Dermis blood vessel endothelial cell (primary cell): ENCODE data around the gene DDX51. TPM values are rescaled to one million over a fixed set of nuclear protein-coding genes. Genes with fewer than 3 reads are reported as not detected.

ENCODE experiments used
- DNase-seq: peaks from one replicate; pipeline ENCODE4 v3.0.0; 2010
- total RNA-seq: library from RNA; depleted of rRNA; stranded (reverse); fragments of >200 nt; gene quantifications from 2 replicates; pipeline ENCODE4 v1.2.3, GENCODE V29; 2014

The DDX51 gene
- total RNA-seq, 1 donor from 2014 or later: 7.5 TPM

DNA sequence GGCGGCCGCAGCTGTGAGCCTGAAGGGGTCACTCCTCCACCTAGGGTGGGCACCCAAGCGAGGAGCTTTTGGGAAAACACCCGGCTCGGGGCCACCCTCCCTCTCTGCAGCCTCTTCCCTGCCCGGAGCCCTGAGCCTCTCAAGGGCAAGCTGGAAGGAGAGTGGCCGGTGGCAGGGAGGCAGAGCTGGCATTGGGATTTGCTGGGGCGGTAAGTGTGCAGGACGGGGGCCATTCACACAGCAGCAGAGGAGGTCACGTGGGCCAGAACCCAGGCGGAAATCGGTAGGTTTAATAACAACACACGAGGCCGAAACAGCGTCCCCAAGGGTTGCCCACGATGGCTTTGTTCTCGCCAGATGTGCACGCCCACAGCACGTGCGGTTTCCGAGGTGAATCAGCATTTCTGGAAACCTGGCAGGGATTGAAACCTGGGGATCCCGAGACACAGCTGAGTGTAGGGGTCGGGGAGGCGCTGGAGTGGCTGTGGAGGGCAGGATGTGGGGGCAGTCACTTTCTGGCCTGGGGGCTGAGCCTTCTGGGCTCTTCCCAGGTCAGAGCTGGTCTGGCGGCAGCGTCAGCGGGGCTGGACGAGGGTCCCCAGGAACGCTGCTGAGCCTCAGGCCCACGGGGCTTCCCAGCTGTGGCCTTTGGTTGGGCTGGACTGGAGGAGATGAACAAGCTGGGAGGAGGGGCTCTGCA is 23.6 kb upstream of the DDX51 start:
- DNase-seq: no peak

GRCh38 chr12:132166801-132167591 is 22.9 kb upstream of the DDX51 start:
- no peak for DNase-seq

DNA sequence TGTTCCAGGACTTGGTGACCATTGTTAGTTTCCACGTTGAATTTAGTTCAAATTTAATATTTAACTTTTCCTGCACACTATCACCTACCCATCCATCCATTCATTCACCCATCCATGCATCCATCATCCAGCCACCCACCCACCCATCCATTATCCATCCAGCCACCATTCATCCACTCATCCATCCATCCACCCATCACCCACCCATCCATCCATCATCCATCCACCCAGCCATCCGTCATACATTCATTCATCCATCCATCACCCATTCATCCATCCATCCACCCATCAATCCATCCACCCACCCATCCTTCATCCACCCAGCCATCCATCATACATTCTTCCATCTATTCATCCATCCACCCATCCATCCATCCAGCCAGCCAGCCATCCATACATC is 22.0 kb upstream of the DDX51 start:
- DNase-seq: no peak

GRCh38 chr12:132165584-132165983 is 21.5 kb upstream of the DDX51 start:
- no peak for DNase-seq

DNA sequence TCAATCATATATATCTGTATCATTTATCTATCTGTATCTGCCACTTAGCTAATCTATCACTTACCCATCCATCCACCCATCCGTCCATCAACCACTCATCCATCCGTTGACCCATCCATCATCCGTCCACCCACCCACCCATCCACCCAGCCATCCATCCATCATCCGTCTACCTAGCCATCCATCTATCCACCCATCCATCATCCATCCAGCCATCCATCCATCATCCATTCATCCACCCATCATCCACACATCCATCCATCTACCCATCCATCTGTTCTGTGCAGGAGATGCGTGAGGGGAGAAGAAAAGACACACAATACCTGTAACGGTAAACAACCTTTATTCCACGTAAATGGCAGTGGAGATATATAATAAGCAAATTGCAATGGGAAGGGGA is 20.3 kb upstream of the DDX51 start:
- DNase-seq: no peak

DNA sequence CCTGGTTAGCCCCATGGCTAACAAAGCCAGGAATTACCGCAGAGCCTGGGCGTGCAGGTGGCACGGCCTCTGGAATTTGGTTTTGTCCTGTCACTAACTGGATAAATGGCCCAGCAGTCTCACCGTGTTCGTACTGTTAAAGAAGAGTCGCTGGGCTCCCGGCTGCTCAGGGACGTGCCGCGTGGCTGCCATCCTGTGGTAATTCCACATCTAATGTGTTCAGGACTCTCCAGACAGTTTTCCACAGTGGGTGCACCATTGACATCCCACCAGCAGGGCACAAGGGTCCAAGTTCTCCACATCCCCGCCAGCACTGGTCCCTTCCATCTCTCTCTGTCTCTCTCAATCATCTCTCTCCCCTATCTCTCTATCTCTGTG is 19.8 kb upstream of the DDX51 start:
- no peak for DNase-seq

DNA sequence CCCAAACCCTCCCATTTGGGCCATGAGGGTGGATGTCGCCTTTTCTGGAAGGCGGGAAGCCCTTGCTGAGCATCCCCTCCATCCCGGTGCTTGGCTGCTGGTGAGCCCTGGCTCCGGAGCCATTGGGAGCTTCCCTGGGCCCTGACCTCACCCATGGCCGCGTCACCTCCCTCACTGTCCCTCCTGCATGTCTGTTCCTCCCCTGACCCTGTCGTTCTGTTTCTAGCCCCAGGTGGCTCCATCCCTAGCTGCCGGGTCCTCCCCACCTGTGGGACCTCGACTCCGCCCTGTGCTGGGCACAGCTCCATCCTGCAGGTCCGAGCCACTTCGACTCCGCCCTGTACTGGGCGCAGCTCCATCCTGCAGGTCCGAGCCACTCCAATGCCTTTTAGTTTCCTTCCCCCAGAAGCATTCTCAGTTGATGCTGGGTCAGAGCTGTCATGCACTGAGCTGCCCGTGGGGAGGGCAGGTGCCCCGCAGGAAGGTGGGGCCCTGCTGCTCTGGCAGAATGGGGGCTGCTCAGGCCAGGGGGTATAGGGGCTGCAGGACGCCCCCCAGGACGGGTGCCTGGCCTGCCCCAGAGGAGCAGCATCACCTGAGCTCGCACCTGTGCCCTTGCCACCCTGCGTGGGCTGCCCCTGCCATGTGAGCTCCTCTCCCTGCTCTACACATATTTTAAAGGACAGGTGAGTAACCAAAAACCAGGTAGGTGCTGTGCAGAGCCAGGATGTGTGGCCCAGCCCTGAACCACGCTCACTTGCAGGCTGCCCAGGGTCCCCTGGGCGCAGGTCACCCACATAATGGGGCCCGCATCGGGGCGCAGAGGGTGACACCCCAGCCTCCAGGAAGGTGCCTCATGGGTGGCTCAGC is 19.2 kb upstream of the DDX51 start:
- DNase-seq: no peak

GRCh38 chr12:132162508-132163031 is 18.5 kb upstream of the DDX51 start:
- DNase-seq: peak; percentile 45

GRCh38 chr12:132161796-132162507 is 17.8 kb upstream of the DDX51 start:
- DNase-seq: no peak

- DNase-seq: peak; percentile 44
These were observed 17.1 kb upstream of the DDX51 start for GRCh38 chr12:132161036-132161781.

DNA sequence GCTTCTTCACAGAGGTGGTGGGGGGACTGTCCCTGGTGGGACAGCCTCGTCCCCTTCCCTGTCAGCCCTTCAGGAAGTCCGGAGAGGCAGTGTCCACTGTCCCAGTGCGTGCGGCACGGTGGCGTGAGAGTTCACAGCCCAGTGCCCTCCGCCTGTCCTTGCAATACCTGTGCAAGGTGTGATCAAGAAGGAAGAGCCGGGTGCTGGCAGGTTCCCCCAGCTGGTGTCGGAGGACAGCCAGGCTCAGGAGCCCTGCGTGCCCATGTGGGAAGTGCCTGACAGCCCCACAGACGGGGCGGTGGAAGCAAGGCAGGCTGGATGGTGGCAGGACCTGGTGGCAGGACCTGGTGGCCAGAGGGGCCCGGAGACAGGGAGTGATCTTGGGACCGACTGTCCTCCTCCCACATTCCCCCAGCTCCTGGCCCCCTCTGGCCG is 16.5 kb upstream of the DDX51 start:
- DNase-seq: no peak

DNA sequence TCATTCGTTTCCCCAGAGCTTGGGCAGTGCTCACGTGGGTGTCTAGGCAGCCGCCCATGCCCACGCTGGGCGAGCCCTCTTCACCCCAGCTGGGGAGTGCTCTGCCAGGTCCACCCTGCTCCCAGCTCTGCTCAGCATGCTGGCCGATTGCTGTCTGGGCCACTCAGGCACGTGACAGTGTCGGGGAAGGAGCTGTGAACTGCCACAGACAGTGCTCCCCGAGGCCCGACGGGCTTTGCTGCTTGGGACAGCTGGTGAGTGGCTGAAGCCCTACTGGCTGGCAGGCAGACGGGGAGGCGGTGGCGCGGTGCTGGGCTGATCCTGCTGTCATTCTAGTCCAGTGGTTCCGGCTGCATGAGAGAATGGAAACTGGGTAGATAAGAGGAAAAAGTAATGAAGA is 15.9 kb upstream of the DDX51 start:
- no peak for DNase-seq

GRCh38 chr12:132159555-132160003 is 15.5 kb upstream of the DDX51 start:
- no peak for DNase-seq

DNA sequence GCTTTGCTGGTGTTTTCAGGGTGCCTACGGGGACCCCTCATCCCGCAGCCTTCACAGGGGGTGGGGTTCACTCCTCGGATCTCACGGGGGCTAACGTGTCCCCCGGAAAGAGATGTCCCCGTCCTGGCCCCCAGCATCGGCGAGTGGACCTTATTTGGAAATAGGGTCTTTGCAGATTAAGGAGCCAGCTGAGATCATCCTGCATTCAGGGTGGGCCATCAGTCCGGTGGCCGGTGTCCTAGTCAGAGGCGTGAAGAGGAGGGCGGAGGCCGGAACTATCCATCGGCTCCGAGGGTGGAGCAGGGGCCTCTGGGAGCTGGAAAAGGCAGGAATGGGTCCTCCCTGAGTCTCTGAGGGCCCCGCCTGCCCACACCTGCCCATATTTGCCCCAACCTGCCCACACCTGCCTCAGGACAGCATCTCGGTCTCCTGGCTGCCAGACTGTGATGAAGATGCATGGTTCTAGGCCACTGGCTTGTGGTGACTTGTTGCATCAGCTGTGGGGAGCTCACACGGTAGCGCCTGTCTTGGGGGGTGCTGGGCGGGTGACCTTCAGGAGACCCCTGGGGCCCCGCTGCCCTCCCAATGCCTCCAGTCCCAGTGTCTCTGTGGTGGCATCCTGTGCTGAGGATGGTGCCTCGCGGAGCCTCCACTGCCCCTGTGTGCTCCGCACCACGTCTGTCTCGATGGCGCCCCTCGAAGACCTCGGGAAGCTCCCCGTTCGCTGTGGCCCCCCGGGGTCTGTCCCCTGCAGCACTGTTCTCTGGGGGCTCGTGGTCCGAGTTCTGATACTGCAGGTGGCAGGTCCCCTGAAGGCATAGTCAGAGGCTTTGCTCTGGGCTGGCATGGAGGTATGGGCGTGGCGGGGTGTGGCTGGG is 14.8 kb upstream of the DDX51 start:
- DNase-seq: no peak

DNA sequence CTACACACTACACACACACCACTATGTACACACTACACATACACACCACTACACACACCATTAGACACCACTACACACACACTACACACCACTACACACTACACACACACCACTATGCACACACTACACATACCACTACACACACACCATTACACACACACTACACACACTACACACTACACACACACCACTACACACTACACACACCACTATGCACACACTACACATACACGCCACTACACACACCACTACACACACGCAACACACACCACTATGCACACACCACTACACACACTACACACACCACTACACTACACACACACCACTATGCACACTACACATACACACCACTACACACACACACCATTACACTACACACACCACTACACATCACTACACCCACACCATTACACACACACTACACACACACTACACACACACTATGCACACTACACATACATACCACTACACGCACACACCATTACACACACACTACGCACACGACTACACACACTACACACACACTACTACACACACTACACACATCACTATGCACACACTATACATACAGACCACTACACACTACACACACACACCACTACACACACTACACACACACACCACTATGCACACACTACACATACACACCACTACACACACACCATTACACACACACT is 13.8 kb upstream of the DDX51 start:
- no peak for DNase-seq

DNA sequence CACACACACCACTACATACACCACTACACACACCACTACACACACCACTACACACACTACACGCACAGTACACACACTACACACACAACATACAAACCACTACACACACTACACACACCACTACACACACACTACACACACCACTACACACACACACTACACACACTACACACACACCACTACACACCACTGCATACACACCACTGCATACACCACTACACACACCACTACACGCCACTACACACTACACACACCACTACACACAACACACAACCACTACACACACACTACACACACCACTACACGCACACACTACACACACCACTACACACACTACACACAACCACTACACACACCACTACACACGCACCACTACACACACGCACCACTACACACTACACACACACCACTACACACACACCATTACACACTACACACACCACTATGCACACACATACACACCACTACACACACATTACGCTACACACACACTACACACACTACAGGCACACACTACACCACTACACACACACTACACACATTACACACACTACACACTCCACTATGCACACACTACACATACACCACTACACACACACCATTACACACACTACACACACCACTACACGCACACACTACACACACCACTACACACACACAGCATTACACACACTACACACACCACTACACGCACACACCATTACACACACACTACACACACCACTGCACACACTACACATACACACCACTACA is 12.6 kb upstream of the DDX51 start:
- DNase-seq: no peak

DNA sequence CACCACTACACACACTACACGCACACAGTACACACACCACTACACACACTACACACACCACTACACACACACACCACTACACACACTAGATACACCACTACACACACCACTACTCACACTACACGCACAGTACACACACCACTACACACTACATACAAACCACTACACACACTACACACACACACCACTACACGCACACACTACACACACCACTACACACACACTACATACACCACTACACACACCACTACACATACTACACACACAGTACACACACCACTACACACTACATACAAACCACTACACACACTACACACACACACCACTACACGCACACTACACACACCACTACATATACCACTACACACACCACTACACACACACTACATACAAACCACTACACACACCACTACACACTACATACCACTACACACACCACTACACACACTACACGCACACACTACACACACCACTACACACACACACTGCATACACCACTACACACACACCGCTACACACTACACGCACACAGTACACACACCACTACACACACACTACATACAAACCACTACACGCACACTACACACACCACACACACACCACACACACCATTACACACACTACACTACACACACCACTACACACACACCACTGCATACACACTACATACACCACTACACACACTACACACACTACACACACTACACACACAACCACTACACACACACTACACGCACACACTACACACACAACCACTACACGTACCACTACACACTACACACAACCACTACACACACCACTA is 11.9 kb upstream of the DDX51 start:
- DNase-seq: no peak
